ENCODE data around the gene PTPRG.

PTPRG gene

DNA sequence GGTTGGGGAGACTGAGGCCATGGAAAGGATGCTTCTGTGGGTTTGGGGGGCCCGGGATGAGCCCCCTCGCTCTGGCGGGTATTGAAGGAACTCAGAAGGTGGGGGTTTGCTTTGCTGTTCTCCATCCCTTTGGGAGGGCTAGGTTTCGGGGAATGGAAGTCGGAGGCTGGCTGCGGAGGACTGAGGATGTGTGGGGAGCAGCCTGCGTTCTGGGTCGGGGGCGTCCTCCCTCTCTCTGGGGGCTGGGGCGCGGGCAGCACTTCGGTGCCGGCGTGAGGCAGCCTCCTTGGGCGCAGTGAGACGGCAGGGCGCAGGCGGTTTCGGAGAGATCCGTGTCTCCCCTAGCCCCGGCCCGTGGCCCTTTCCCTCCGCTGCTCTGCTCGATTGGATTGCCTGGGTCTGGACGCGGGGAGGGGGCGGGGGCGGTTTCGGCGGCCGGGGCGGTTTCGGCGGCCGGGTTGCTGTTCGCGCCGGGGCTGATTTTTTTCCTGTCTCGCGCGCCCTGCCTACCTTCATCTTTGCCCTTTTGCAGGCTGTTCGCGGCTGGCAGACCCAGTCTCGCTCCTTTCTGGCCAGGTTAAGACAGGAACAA, 1.4 kb downstream of the PTPRG start:
- DNase-seq (ENCODE audit: low read depth): no peak

DNA sequence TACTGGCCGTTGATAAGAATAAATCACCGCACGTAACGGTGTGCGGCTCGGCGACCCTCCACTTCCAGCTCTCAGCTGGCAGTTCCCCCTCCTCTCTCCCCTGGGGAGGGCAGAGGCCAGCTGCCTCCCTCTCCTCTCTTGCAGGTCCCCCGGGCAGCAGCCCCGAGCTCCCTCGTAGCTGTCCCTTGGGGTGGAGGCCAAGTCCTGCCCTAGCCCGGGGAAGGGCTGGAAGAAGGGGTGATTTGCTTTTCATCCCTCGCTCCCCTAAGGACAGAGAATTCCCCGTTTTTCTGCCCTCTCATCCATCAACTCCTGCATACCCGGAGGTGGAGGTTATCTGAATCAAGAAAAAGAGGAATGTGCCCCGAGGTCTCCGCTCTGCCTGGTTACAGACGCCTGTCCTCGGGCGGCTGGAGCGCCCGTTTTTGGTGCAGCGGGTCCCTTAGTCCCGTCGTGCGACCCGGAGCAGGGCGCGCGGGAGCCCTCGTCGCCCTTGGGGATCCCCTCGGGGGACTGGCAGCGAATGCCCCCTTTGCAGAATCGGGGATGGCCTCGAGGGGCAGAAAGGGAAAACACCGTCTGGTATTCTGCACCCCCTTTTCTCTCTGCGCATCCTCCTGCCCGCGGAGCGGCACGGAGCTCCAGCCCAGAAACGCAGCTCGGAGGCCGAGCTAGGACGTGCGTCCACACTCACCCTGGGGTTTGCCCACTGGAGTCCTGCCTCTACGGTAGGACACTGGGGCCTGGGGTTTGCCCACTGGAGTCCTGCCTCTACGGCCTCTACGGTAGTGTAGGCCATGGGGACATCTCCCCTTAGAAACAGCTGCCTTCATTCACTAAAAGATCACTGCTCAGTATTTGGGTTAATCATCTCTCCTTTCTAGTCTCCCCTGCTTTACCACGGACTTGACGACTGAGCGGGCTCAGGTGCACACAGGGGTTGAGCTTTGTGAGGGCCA, 2.2 kb downstream of the PTPRG start:
- no peak for DNase-seq (ENCODE audit: low read depth)

DNA sequence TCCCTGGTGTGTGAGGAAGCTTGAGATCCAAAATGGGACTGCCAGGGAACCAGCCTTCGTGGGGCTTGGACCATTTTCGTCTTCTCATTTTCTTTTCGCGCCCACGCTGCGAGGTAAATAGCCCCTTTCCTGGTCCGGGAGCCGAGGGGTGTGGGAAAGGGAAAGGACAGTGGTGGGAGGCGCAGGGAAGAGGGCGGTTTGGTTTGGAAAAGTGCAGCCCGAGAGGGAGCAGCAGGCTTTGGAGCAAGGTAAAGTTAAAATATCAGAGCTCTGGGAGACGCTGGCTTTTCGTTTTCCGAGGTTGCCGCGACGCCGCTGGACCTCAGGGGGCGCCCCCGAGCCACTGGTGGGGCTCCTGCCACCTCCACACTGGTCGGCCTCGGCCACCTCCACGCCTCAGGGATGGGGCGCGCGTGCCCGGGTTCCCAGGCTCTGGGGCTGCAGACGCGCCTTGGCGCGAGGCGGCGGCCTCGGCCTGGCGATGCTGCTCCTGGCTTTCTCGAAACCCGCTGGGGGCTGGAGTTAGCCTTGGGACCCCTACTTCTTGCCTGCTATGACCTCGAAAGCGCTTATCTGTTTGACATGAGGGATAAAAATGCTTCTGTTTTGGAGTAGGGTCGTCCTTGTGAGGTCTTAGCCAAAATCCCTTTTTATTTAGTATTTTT, 3.2 kb downstream of the PTPRG start:
- no peak for DNase-seq (ENCODE audit: low read depth)

DNA sequence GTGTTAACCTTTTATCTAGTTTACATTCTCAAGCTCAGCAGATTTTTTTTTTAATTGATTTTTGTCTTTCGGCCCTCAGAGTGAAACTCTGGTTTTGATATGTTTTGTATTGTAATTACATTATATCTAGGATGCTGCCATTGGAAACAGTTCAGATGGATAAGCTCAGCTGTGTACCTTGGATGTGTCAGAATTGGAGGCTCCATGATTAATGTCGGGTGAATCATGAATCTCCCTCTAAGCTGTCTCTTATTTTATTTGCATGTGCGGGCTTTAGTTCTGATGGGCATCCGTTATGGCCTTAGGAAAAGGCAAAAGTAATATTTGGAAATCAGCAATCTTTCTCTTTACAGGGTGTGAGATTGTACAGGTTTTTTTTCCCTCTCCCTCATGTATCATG, 4.2 kb downstream of the PTPRG start:
- no peak for DNase-seq (ENCODE audit: low read depth)

DNA sequence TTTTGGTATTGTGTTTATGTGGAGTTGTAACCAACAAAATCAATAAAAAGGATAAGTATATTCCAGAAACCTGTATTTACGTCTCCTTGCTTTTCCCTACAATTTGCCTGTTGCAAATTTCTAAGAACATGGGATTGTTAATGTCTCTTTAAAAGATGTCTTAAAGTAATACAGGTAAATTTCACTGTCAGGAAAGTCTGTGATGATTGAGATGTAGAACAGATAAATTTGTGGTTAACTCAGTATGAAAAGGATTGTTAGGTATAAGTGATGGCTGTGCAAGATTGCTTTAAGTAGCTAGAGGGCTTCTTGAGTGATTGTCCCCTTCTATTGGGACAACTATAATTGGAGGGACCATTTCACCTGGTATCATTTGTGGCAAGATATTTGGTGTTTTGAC, 6.8 kb downstream of the PTPRG start:
- no peak for DNase-seq (ENCODE audit: low read depth)

DNA sequence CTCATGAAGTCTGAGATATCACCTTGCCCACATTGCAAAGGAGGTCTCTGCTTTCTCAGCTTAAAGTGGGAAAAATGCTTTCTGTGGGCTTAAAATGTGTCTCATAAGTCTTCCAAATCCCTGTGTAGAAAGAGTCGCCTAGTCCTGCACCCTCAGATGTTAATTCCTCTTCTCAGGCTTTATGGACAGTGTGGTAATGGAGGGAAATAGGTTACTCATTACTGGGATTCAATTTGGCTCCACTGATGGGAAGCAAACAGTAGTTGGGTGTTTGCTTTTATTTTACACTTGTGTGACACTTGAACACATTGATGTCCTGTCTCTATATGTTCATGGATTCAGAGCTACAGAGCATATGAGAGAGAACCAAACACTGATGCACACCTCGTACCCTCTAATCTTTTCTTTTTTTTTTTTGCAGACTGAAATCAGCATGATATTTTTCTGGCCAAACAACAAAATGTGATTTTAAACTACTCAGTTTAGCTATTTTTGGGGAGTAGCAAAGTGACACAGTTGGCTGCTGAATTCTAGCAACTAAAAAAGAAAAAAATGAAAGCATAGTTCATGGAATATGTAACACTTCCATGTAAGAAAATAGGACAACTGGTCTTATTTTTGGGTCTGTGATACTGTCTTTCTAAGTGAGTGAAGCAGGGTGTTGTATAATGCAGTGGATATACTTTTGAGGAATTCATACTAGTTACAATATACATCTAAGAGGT, 8.6 kb downstream of the PTPRG start:
- no peak for DNase-seq (ENCODE audit: low read depth)

- DNase-seq (ENCODE audit: low read depth): no peak
These were observed 9.4 kb downstream of the PTPRG start for GRCh38 chr3:61570813-61571212.

GRCh38 chr3:61571516-61572336, 10.4 kb downstream of the PTPRG start:
- DNase-seq (ENCODE audit: low read depth): no peak

DNA sequence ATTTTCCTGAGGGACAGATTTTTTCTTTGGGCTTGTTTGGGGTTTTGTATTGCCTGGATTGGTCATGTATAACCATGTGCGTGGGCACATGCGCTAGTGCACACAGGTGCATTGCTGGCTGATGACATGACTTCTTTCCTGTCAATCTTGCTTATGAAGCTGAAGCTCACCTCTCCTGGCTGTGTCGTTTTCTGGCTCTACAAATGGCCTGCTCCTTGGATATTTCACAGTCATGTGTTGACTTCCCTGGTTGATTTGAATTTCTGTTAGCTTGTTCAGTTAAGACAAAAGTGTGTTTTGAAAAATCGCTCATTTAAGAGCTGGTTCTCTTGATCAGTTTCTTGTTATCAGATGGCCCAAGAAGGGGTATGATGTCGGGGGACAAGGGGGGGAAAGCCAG, 11.5 kb downstream of the PTPRG start:
- no peak for DNase-seq (ENCODE audit: low read depth)

GRCh38 chr3:61573441-61573840, 12.1 kb downstream of the PTPRG start:
- DNase-seq (ENCODE audit: low read depth): no peak

- DNase-seq (ENCODE audit: low read depth): no peak
These were observed 13.5 kb downstream of the PTPRG start for GRCh38 chr3:61574854-61575253.

GRCh38 chr3:61575893-61576292, 14.5 kb downstream of the PTPRG start:
- no peak for DNase-seq (ENCODE audit: low read depth)

- no peak for DNase-seq (ENCODE audit: low read depth)
These were observed 16.4 kb downstream of the PTPRG start for GRCh38 chr3:61577760-61578159.

- no peak for DNase-seq (ENCODE audit: low read depth)
These were observed 17.4 kb downstream of the PTPRG start for GRCh38 chr3:61578667-61579367.

DNA sequence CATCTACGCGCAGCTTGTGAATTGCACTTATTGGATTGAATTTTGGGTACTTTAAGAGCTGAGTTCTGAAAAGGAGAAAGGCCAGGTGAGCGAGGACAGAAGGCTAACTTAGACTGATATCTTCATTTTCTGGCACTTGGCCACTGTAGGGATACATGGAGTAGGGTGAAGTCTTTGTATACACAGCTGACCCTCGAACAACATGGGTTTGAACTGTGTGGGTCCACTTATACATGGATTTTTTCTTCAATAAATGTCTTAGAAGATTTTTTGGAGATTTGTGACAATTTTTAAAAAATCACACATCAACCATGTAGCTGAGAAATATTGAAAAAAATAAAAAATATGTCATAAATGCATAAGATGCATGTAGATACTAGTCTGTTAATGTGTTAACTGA, 18.3 kb downstream of the PTPRG start:
- no peak for DNase-seq (ENCODE audit: low read depth)

DNA sequence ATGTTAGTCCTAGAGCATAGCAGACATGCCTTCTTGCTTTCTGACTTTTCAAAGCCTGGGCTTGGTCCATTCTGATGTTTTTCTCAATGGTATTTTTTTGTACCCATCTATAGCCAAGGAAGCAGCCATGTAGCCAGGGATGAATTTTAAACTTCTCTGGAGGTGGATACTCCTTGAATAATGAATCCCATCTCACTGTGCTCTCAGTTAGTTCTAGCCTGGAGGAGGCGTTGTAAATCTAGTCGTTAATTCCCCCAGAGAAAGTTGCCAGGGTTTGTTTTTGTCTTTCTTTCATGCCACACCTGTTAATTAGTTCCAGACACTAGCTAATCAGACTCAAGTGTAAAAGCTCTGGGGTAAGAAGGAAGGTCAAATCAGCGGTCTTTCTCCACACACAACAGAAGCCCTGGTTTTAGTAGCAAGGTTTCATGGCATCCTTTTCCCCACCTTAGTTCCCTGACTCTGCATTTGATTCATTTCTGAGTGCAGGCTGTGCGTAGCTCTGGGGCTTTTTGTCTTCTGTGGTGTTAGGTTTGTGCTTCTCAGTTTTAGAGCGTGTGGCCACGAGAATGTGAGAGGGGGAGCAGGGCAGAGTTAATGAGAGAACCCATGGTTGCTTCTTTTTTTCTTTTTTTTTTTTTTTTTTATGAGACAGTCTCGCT, 19.7 kb downstream of the PTPRG start:
- no peak for DNase-seq (ENCODE audit: low read depth)

- no peak for DNase-seq (ENCODE audit: low read depth)
These were observed 20.9 kb downstream of the PTPRG start for GRCh38 chr3:61582287-61582686.

DNA sequence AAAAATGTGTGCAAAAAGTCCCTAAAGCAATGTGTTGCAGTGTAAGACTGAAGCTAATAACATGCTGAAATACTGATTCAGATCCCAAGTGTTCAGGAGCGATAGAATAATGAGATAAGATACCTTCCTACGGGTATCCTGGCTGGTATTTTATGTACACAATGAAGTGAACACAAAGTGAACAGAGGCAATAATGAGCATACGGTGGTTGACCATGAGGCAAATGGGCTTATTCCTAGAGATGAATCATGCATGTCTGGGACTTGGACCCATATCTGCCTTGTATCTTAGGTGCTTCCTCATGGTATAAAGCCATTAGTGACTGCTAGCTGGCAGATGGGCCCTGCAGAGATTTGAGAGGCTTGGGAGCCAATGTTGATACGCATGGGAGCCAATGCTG, 21.5 kb downstream of the PTPRG start:
- no peak for DNase-seq (ENCODE audit: low read depth)

DNA sequence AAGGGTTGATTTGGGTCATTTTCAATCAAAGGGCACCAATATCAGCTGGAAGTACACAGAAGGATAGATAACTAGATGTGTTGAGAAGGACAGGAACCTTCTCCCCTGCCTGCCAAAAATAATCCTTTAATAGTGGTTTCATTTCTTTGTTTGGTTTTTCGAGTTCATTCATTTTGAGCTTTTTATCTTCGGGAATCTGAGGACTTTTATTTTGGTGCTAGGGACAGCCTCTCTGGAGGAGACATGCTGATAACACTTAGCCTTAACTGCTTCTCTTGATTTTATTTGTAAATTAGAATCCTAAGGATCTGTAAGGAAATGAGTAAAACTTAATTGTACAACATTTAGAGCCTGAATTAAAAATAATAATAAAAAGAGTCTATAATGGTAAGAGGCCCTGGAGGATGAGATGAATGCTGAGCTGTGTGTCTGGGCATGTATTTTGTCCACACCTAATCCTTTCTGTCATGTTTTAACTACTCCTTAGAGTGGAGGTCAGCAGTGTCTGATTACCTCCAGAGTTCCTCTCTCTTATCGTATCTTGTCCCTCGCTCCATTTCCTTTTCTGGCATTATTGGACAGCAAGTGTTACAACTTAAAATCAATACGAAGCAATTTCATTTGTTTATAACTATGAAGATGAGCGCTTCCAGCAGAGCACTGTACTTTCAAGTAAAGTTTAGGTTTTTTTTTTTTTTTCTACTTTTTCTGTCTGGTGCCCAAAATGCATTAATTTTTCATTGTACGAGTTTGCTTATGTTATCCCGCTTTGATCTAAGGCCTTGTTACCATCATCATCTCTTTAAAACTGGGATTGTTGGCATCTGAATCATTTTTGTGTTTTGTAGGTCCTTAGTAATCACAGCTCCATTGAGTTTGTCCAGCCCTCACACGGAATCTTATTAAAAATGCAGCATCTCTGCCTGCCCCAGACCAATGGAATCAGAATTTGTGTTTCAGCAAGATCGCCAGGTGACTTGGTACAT, 22.8 kb downstream of the PTPRG start:
- no peak for DNase-seq (ENCODE audit: low read depth)
